Tibial nerve (tissue), 4 donors: Measurements from ENCODE around the gene CRYL1. TPM values are rescaled to one million over a fixed set of nuclear protein-coding genes. Genes with fewer than 3 reads are reported as not detected.

Source experiments
- DNase-seq, 2 donors: peaks; one replicate each; pipeline ENCODE4 v3.0.0-alpha.2; 2019; ENCODE audit warnings: low spot score in 2 of 2
- H3K27ac ChIP-seq, 4 donors: fragments of 200-600 bp; sonication (generic) in 3 of 4; one replicate each; pipeline ENCODE4 v1.5.1; 2017 to 2019; ENCODE audit warnings: mild to moderate bottlenecking in 1 of 4
- H3K27me3 ChIP-seq, 2 donors: fragments of 200-600 bp; sonication (generic) in 1 of 2; one replicate each; pipeline versions ENCODE4 v1.5.1 to v1.6.0; 2017 to 2019
- H3K36me3 ChIP-seq, 3 donors: fragments of 200-600 bp; sonication (generic); one replicate each; pipeline ENCODE4 v1.5.1; 2018 to 2019
- H3K4me1 ChIP-seq, 4 donors: fragments of 200-600 bp; sonication (generic) in 3 of 4; one replicate each; pipeline ENCODE4 v1.5.1; 2017 to 2019
- H3K4me3 ChIP-seq, 4 donors: fragments of 200-600 bp; sonication (generic) in 3 of 4; one replicate each; pipeline ENCODE4 v1.5.1; 2017 to 2019; ENCODE audit warnings: mild to moderate bottlenecking in 1 of 4, moderate library complexity in 1 of 4
- H3K9me3 ChIP-seq, 4 donors: fragments of 200-600 bp; sonication (generic) in 3 of 4; one replicate each; pipeline ENCODE4 v1.5.1; 2017 to 2019
- CTCF ChIP-seq, 5 experiments: fragments of 200-600 bp in 3 of 5; fragments of 450-650 bp in 2 of 5; sonication (generic) in 3 of 5; IDR thresholded peaks; one replicate each; pipeline ENCODE4 v1.5.1; 2016 to 2019; ENCODE audit warnings: antibody characterized with exemption in 5 of 5, mild to moderate bottlenecking in 3 of 5, moderate library complexity in 2 of 5
- EP300 ChIP-seq, 2 donors: sonication (generic); formaldehyde crosslinking; IDR thresholded peaks; one replicate each; pipeline ENCODE4 v1.6.1; 2017; ENCODE audit warnings: antibody characterized with exemption in 2 of 2, mild to moderate bottlenecking in 1 of 2
- POLR2A ChIP-seq, 2 donors: fragments of 450-650 bp; IDR thresholded peaks; one replicate each; pipeline ENCODE4 v1.6.1; 2017; ENCODE audit warnings: antibody characterized with exemption in 2 of 2, mild to moderate bottlenecking in 2 of 2, moderate library complexity in 2 of 2
- WGBS, 2 donors: methylation state at CpG; one replicate each; pipeline ENCODE4 v1.1.5; 2018; 5-methylcytosine and 5-hydroxymethylcytosine counted together
- total RNA-seq, 4 donors: library from RNA; depleted of rRNA; stranded (reverse); fragments of >200 nt; gene quantifications; one replicate each; pipeline ENCODE4 v1.1.0, GENCODE V29; 2016

Gene CRYL1
- total RNA-seq, 4 donors from 2014 or later: 33.9 to 60.5 (median 49.5) TPM

- DNase-seq: no peak
Measured at GRCh38 chr13:20451397-20451796, 74.3 kb downstream of the CRYL1 start.

GRCh38 chr13:20448470-20448869 is 77.2 kb downstream of the CRYL1 start:
- no peak overlapping the region for H3K27ac ChIP-seq
- TF ChIP-seq CTCF (IDR thresholded peaks at IDR 0.05) (no peak), POLR2A (IDR thresholded peaks at IDR 0.05) (no peak), EP300 (IDR thresholded peaks at IDR 0.05) (no peak)
- WGBS, 2 donors: 91% methylated on average over 1 of the region's 1 CpG

More at GRCh38 chr13:20451397-20451796, 74.3 kb downstream of the CRYL1 start:
- no peak overlapping the region for H3K27ac ChIP-seq
- no peaks in the 10 kb centered on the region for H3K27me3 ChIP-seq
- peaks cover 0 to 36% (median 6%) of the 10 kb centered on the region in 4 donors for H3K9me3 ChIP-seq
- no peak for TF ChIP-seq EP300 (IDR thresholded peaks at IDR 0.05)
- no peak for TF ChIP-seq CTCF (IDR thresholded peaks at IDR 0.05)
- no peak for TF ChIP-seq POLR2A (IDR thresholded peaks at IDR 0.05)
- H3K4me1 ChIP-seq: no peaks in the 10 kb centered on the region
- H3K4me3 ChIP-seq: no peak overlapping the region
- peaks cover 0 to 5% (median 0%) of the 10 kb centered on the region in 3 donors for H3K36me3 ChIP-seq

GRCh38 chr13:20446900-20447299 is 78.8 kb downstream of the CRYL1 start:
- Histone ChIP-seq H3K9me3 (peaks cover 0 to 29% (median 4%) of the 10 kb centered on the region in 4 donors), H3K27me3 (no peaks in the 10 kb centered on the region), H3K27ac (no peak overlapping the region), H3K4me1 (peaks cover 0 to 13% (median 0%) of the 10 kb centered on the region in 4 donors), H3K36me3 (peaks cover 0 to 8% (median 0%) of the 10 kb centered on the region in 3 donors), H3K4me3 (no peak overlapping the region)
- TF ChIP-seq EP300 (IDR thresholded peaks at IDR 0.05) (no peak), CTCF (IDR thresholded peaks at IDR 0.05) (no peak), POLR2A (IDR thresholded peaks at IDR 0.05) (no peak)
- no peak for DNase-seq

More at GRCh38 chr13:20448470-20448869, 77.2 kb downstream of the CRYL1 start:
- DNase-seq: no peak
- peaks cover 0 to 29% (median 4%) of the 10 kb centered on the region in 4 donors for H3K9me3 ChIP-seq
- H3K4me1 ChIP-seq: no peaks in the 10 kb centered on the region
- H3K4me3 ChIP-seq: no peak overlapping the region
- peaks cover 0 to 8% (median 0%) of the 10 kb centered on the region in 3 donors for H3K36me3 ChIP-seq
- H3K27me3 ChIP-seq: no peaks in the 10 kb centered on the region

GRCh38 chr13:20446405-20446804 is 79.3 kb downstream of the CRYL1 start:
- H3K4me1 ChIP-seq: peaks cover 0 to 15% (median 1%) of the 10 kb centered on the region in 4 donors
- no peak for DNase-seq

More at GRCh38 chr13:20446405-20446804, 79.3 kb downstream of the CRYL1 start:
- Histone ChIP-seq H3K36me3 (peaks cover 0 to 8% (median 0%) of the 10 kb centered on the region in 3 donors), H3K27me3 (no peaks in the 10 kb centered on the region), H3K9me3 (peaks cover 0 to 29% (median 4%) of the 10 kb centered on the region in 4 donors), H3K4me3 (no peak overlapping the region), H3K27ac (no peak overlapping the region)
- WGBS, 2 donors: 88 to 89% methylated on average over 1 of the region's 1 CpG
- no peak for TF ChIP-seq CTCF (IDR thresholded peaks at IDR 0.05)
- TF ChIP-seq POLR2A (IDR thresholded peaks at IDR 0.05): no peak
- TF ChIP-seq EP300 (IDR thresholded peaks at IDR 0.05): no peak
